ENCODE results near the gene CCSER2. TPM values are rescaled to one million over a fixed set of nuclear protein-coding genes. Genes with fewer than 3 reads are reported as not detected.

The CCSER2 gene
- total RNA-seq, 2 donors from 2014 or later: 29.8 to 38.8 TPM

DNA sequence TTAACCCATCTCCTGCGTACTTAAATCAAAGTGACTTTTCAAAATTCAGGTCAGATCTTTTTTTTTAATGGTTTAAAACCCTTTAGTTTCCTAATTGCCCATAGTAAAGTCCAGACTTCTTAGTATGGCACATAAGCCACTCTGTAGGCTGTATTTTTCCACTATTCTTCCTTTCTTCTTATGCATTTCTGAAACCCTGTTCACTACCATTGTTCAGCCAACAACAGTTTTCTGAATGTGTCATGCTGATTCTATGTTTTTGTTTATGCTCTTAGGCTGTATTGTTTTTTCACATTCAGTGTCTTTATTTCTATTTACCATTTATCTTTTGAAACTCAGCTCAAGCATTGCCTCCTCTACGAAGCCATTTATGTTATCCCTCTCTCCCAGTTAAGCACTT is 26.7 kb downstream of the CCSER2 start:
- no peak overlapping the region for H3K4me3 ChIP-seq (ENCODE audit: low read length)
- Mint-ChIP-seq H3K9me3 (no peaks in the 10 kb centered on the region), H3K4me1 (peaks cover 34% of the 10 kb centered on the region), H3K4me3 (no peak overlapping the region), H3K27ac (no peak overlapping the region), H3K36me3 (ENCODE audit: low read depth) (no peaks in the 10 kb centered on the region), H3K27me3 (ENCODE audit: insufficient read depth) (no peaks in the 10 kb centered on the region)
- H3K27ac ChIP-seq (ENCODE audit: low read depth, low read length): no peak overlapping the region
- WGBS, 2 experiments (ENCODE audit: insufficient coverage in 1 of 2, insufficient read length in 1 of 2): 93 to 100% methylated on average over 2 of the region's 2 CpGs
- no peaks in the 10 kb centered on the region for H3K4me1 ChIP-seq (ENCODE audit: control insufficient read depth, insufficient read depth, low read length)
- H3K9me3 ChIP-seq (ENCODE audit: control insufficient read depth, low read length): no peaks in the 10 kb centered on the region
- no peak overlapping the region for H3K9ac ChIP-seq (ENCODE audit: extremely low read depth, low read length, poor library complexity, severe bottlenecking)
- DNase-seq: no peak
- H3K36me3 ChIP-seq (ENCODE audit: control insufficient read depth, insufficient read depth, low read length): no peaks in the 10 kb centered on the region
- TF ChIP-seq, protein P1, sequence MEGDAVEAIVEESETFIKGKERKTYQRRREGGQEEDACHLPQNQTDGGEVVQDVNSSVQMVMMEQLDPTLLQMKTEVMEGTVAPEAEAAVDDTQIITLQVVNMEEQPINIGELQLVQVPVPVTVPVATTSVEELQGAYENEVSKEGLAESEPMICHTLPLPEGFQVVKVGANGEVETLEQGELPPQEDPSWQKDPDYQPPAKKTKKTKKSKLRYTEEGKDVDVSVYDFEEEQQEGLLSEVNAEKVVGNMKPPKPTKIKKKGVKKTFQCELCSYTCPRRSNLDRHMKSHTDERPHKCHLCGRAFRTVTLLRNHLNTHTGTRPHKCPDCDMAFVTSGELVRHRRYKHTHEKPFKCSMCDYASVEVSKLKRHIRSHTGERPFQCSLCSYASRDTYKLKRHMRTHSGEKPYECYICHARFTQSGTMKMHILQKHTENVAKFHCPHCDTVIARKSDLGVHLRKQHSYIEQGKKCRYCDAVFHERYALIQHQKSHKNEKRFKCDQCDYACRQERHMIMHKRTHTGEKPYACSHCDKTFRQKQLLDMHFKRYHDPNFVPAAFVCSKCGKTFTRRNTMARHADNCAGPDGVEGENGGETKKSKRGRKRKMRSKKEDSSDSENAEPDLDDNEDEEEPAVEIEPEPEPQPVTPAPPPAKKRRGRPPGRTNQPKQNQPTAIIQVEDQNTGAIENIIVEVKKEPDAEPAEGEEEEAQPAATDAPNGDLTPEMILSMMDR (conservative IDR thresholded peaks at IDR 0.05): no peak
- no peaks in the 10 kb centered on the region for H3K27me3 ChIP-seq (ENCODE audit: control insufficient read depth, insufficient read depth, low read length, poor library complexity, severe bottlenecking)

DNA sequence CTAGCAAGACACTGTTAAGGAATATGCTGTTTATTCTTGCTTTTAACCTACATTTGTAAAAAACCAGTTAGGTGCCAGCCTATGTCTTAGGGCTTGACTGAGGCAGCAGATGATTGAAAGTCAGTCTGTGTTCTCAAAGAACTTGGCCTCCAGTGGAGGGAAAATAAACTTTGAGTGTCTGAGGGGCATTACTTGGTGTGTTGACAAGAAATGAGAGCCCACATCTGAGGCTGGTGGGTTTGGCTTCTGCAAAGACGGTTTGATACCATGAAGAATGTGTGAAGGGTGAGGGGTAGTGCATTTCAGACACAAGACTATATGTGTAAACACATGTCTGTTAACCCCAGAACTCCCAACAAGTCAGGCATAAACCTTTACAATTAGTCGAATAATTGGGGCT is 28.5 kb downstream of the CCSER2 start:
- no peak for DNase-seq
- Histone ChIP-seq H3K4me3 (ENCODE audit: low read length) (no peak overlapping the region), H3K9ac (ENCODE audit: extremely low read depth, low read length, poor library complexity, severe bottlenecking) (no peak overlapping the region), H3K9me3 (ENCODE audit: control insufficient read depth, low read length) (no peaks in the 10 kb centered on the region), H3K4me1 (ENCODE audit: control insufficient read depth, insufficient read depth, low read length) (no peaks in the 10 kb centered on the region), H3K27me3 (ENCODE audit: control insufficient read depth, insufficient read depth, low read length, poor library complexity, severe bottlenecking) (no peaks in the 10 kb centered on the region), H3K27ac (ENCODE audit: low read depth, low read length) (no peak overlapping the region), H3K36me3 (ENCODE audit: control insufficient read depth, insufficient read depth, low read length) (no peaks in the 10 kb centered on the region)
- Mint-ChIP-seq H3K4me3 (no peak overlapping the region), H3K27ac (no peak overlapping the region), H3K27me3 (ENCODE audit: insufficient read depth) (no peaks in the 10 kb centered on the region), H3K36me3 (ENCODE audit: low read depth) (no peaks in the 10 kb centered on the region), H3K9me3 (no peaks in the 10 kb centered on the region), H3K4me1 (peaks cover 33% of the 10 kb centered on the region)
- 90% methylated on average over 2 of the region's 2 CpGs; no CpG with 5 or more reads in 1 of the 2 experiments for WGBS, 2 experiments (ENCODE audit: insufficient coverage in 1 of 2, insufficient read length in 1 of 2)
- TF ChIP-seq, protein P1 (conservative IDR thresholded peaks at IDR 0.05): no peak

DNA sequence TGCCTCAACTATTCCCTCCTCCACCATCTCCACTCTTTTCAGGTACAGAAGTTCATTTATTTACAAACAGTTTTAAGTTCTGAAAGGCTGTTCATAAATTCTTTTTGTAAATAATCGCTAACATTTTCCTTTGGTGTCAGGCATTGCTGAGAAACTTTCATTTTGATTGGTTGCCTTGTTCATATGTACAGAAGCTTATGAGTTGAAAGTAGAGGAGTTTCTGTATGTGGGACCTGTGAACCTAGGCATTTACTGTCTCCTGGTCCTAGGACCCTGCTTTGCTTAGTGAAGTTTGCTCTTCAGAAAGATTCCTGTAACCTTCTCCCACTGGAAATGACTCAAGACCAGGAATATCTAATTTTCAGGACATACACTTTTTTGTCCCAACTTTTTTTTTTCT is 30.4 kb downstream of the CCSER2 start:
- no peaks in the 10 kb centered on the region for H3K9me3 ChIP-seq (ENCODE audit: control insufficient read depth, low read length)
- Mint-ChIP-seq H3K9me3 (no peaks in the 10 kb centered on the region), H3K4me1 (peaks cover 26% of the 10 kb centered on the region), H3K27me3 (ENCODE audit: insufficient read depth) (no peaks in the 10 kb centered on the region), H3K27ac (no peak overlapping the region), H3K4me3 (no peak overlapping the region), H3K36me3 (ENCODE audit: low read depth) (no peaks in the 10 kb centered on the region)
- TF ChIP-seq, protein P1 (conservative IDR thresholded peaks at IDR 0.05): no peak
- no peak overlapping the region for H3K27ac ChIP-seq (ENCODE audit: low read depth, low read length)
- DNase-seq: no peak
- H3K4me3 ChIP-seq (ENCODE audit: low read length): no peak overlapping the region
- no peak overlapping the region for H3K9ac ChIP-seq (ENCODE audit: extremely low read depth, low read length, poor library complexity, severe bottlenecking)
- no peaks in the 10 kb centered on the region for H3K4me1 ChIP-seq (ENCODE audit: control insufficient read depth, insufficient read depth, low read length)
- H3K27me3 ChIP-seq (ENCODE audit: control insufficient read depth, insufficient read depth, low read length, poor library complexity, severe bottlenecking): no peaks in the 10 kb centered on the region
- 87 to 100% methylated on average over 1 of the region's 1 CpG for WGBS, 2 experiments (ENCODE audit: insufficient coverage in 1 of 2, insufficient read length in 1 of 2)
- no peaks in the 10 kb centered on the region for H3K36me3 ChIP-seq (ENCODE audit: control insufficient read depth, insufficient read depth, low read length)
